ENCODE results near the gene OOSP2. TPM values are rescaled to one million over a fixed set of nuclear protein-coding genes. Genes with fewer than 3 reads are reported as not detected.
"Not testable (repeated sequence)": the region's sequence is repeated elsewhere in the genome, so short reads cannot be mapped to it uniquely, and the experiment has no call there.

The OOSP2 gene
- total RNA-seq, result not detected

- Histone ChIP-seq H3K9me3 (ENCODE audit: low read depth, low read length) (no peaks in the 10 kb centered on the region), H3K4me1 (ENCODE audit: insufficient read depth, low read length) (no peaks in the 10 kb centered on the region), H3K4me3 (ENCODE audit: low read length) (no peak within 1 kb of the TSS), H3K27me3 (ENCODE audit: insufficient read depth, low read length) (no peaks in the 10 kb centered on the region)
Measured at GRCh38 chr11:60040109-60040508, at the start of gene OOSP2. Gene OOSP2, plus strand, starts transcription at chr11:60040409. Its CDS starts 51 bp downstream, at chr11:60040460.

- H3K4me1 ChIP-seq (ENCODE audit: insufficient read depth, low read length), result no peaks in the 10 kb centered on the region
- peaks cover 10% of the 10 kb centered on the region for H3K9me3 ChIP-seq (ENCODE audit: low read depth, low read length)
- H3K4me3 ChIP-seq (ENCODE audit: low read length), result no peak overlapping the region
- H3K27me3 ChIP-seq (ENCODE audit: insufficient read depth, low read length), result no peaks in the 10 kb centered on the region
Measured at GRCh38 chr11:59990421-59990820, 49.8 kb upstream of the OOSP2 start.

GRCh38 chr11:59992425-59992824 lies 47.8 kb upstream of the OOSP2 start:
- Histone ChIP-seq H3K4me3 (ENCODE audit: low read length) (no peak overlapping the region), H3K4me1 (ENCODE audit: insufficient read depth, low read length) (no peaks in the 10 kb centered on the region), H3K9me3 (ENCODE audit: low read depth, low read length) (peaks cover 10% of the 10 kb centered on the region), H3K27me3 (ENCODE audit: insufficient read depth, low read length) (no peaks in the 10 kb centered on the region)

GRCh38 chr11:59997800-59998199 lies 42.4 kb upstream of the OOSP2 start:
- Histone ChIP-seq H3K4me1 (ENCODE audit: insufficient read depth, low read length) (no peaks in the 10 kb centered on the region), H3K4me3 (ENCODE audit: low read length) (no peak overlapping the region), H3K9me3 (ENCODE audit: low read depth, low read length) (no peaks in the 10 kb centered on the region), H3K27me3 (ENCODE audit: insufficient read depth, low read length) (no peaks in the 10 kb centered on the region)

- Histone ChIP-seq H3K27me3 (ENCODE audit: insufficient read depth, low read length) (no peaks in the 10 kb centered on the region), H3K4me3 (ENCODE audit: low read length) (no peak overlapping the region), H3K4me1 (ENCODE audit: insufficient read depth, low read length) (no peaks in the 10 kb centered on the region), H3K9me3 (ENCODE audit: low read depth, low read length) (no peaks in the 10 kb centered on the region)
Measured at GRCh38 chr11:59999691-60000090, 40.5 kb upstream of the OOSP2 start.

GRCh38 chr11:60003729-60004128 lies 36.5 kb upstream of the OOSP2 start:
- H3K4me3 ChIP-seq (ENCODE audit: low read length), result no peak overlapping the region
- no peaks in the 10 kb centered on the region for H3K4me1 ChIP-seq (ENCODE audit: insufficient read depth, low read length)
- no peaks in the 10 kb centered on the region for H3K9me3 ChIP-seq (ENCODE audit: low read depth, low read length)
- no peaks in the 10 kb centered on the region for H3K27me3 ChIP-seq (ENCODE audit: insufficient read depth, low read length)

- Histone ChIP-seq H3K27me3 (ENCODE audit: insufficient read depth, low read length) (no peaks in the 10 kb centered on the region), H3K4me3 (ENCODE audit: low read length) (no peak overlapping the region), H3K9me3 (ENCODE audit: low read depth, low read length) (no peaks in the 10 kb centered on the region), H3K4me1 (ENCODE audit: insufficient read depth, low read length) (no peaks in the 10 kb centered on the region)
Measured at GRCh38 chr11:60005360-60005759, 34.8 kb upstream of the OOSP2 start.

- Histone ChIP-seq H3K4me3 (ENCODE audit: low read length) (no peak within 1 kb of the TSS), H3K4me1 (ENCODE audit: insufficient read depth, low read length) (no peaks in the 10 kb centered on the region), H3K9me3 (ENCODE audit: low read depth, low read length) (no peaks in the 10 kb centered on the region), H3K27me3 (ENCODE audit: insufficient read depth, low read length) (no peaks in the 10 kb centered on the region)
Measured at GRCh38 chr11:60016881-60017280, 23.3 kb upstream of the OOSP2 start, which contains the start of gene OOSP4B. Gene OOSP4B, plus strand, starts transcription at chr11:60017181.

- Histone ChIP-seq H3K9me3 (ENCODE audit: low read depth, low read length) (no peaks in the 10 kb centered on the region), H3K4me1 (ENCODE audit: insufficient read depth, low read length) (no peaks in the 10 kb centered on the region), H3K27me3 (ENCODE audit: insufficient read depth, low read length) (no peaks in the 10 kb centered on the region), H3K4me3 (ENCODE audit: low read length) (no peak overlapping the region)
Measured at GRCh38 chr11:60018058-60018457, 22.2 kb upstream of the OOSP2 start.

- H3K9me3 ChIP-seq (ENCODE audit: low read depth, low read length); H3K4me1 ChIP-seq (ENCODE audit: insufficient read depth, low read length); H3K27me3 ChIP-seq (ENCODE audit: insufficient read depth, low read length); H3K4me3 ChIP-seq (ENCODE audit: low read length): not testable (repeated sequence)
Measured at GRCh38 chr11:60020376-60020775, 19.8 kb upstream of the OOSP2 start.

GRCh38 chr11:60029015-60029632 lies 11.1 kb upstream of the OOSP2 start:
- Histone ChIP-seq H3K4me3 (ENCODE audit: low read length) (no peak overlapping the region), H3K9me3 (ENCODE audit: low read depth, low read length) (no peaks in the 10 kb centered on the region), H3K4me1 (ENCODE audit: insufficient read depth, low read length) (no peaks in the 10 kb centered on the region), H3K27me3 (ENCODE audit: insufficient read depth, low read length) (no peaks in the 10 kb centered on the region)

GRCh38 chr11:60050422-60050821 lies 10.2 kb downstream of the OOSP2 start:
- not testable (repeated sequence) for H3K4me3 ChIP-seq (ENCODE audit: low read length); H3K27me3 ChIP-seq (ENCODE audit: insufficient read depth, low read length); H3K4me1 ChIP-seq (ENCODE audit: insufficient read depth, low read length); H3K9me3 ChIP-seq (ENCODE audit: low read depth, low read length)

- H3K9me3 ChIP-seq (ENCODE audit: low read depth, low read length); H3K4me3 ChIP-seq (ENCODE audit: low read length); H3K27me3 ChIP-seq (ENCODE audit: insufficient read depth, low read length): not testable (repeated sequence)
- peaks cover 11% of the 10 kb centered on the region for H3K4me1 ChIP-seq (ENCODE audit: insufficient read depth, low read length)
Measured at GRCh38 chr11:60050839-60051238, 10.6 kb downstream of the OOSP2 start.

GRCh38 chr11:60056349-60056969 lies 16.2 kb downstream of the OOSP2 start, which contains the start of gene MS4A3:
Gene MS4A3, plus strand, starts transcription at chr11:60056665. Its CDS starts 4,496 bp downstream, at chr11:60061161.
- peaks cover 30% of the 10 kb centered on the region for H3K4me1 ChIP-seq (ENCODE audit: insufficient read depth, low read length)
- H3K27me3 ChIP-seq (ENCODE audit: insufficient read depth, low read length), result no peaks in the 10 kb centered on the region
- peak within 1 kb of the TSS; percentile 7 for H3K4me3 ChIP-seq (ENCODE audit: low read length)
- no peaks in the 10 kb centered on the region for H3K9me3 ChIP-seq (ENCODE audit: low read depth, low read length)

- Histone ChIP-seq H3K4me1 (ENCODE audit: insufficient read depth, low read length) (peaks cover 34% of the 10 kb centered on the region), H3K27me3 (ENCODE audit: insufficient read depth, low read length) (no peaks in the 10 kb centered on the region), H3K4me3 (ENCODE audit: low read length) (no peak overlapping the region), H3K9me3 (ENCODE audit: low read depth, low read length) (no peaks in the 10 kb centered on the region)
Measured at GRCh38 chr11:60059052-60059451, 18.8 kb downstream of the OOSP2 start.
